ENCODE measurements around the gene ZNF438. TPM values are rescaled to one million over a fixed set of nuclear protein-coding genes. Genes with fewer than 3 reads are reported as not detected.

Gene ZNF438
- total and polyA plus RNA-seq, 2 of the 13 experiments (the other 11 are each of a cell fraction or from before 2014, with no cell fraction given) = 0.75 to 0.83 TPM

- Histone ChIP-seq H3K9ac (ENCODE audit: insufficient read depth, low read depth, low read length) (no peak overlapping the region), H4K20me1 (ENCODE audit: insufficient read depth, low read length) (no peaks in the 10 kb centered on the region), H3K79me2 (ENCODE audit: insufficient read depth, low read length) (no peaks in the 10 kb centered on the region), H3K9me3 (ENCODE audit: low read length) (no peaks in the 10 kb centered on the region), H3K4me1 (ENCODE audit: insufficient read depth, low read length) (no peaks in the 10 kb centered on the region), H3K27me3 (ENCODE audit: control insufficient read depth in 1 of 2, insufficient read depth in 2 of 2, low read length in 2 of 2) (peaks cover 1 to 31% of the 10 kb centered on the region in 2 experiments; a peak in 4 of 5 replicates), H2AFZ (ENCODE audit: low read length) (no peak overlapping the region), H3K4me2 (ENCODE audit: low read depth, low read length) (no peak overlapping the region), H3K27ac (ENCODE audit: extremely low read length, insufficient read depth, low read length) (no peak overlapping the region), H3K36me3 (replicated peaks in 1 of 2; ENCODE audit: control insufficient read depth in 1 of 2, insufficient read depth in 2 of 2, low read length in 2 of 2) (no peaks in the 10 kb centered on the region), H3K4me3 (replicated peaks in 1 of 3; ENCODE audit: insufficient read depth in 1 of 3, low read depth in 2 of 3, low read length in 3 of 3) (no peak overlapping the region)
- TF ChIP-seq, protein P1, sequence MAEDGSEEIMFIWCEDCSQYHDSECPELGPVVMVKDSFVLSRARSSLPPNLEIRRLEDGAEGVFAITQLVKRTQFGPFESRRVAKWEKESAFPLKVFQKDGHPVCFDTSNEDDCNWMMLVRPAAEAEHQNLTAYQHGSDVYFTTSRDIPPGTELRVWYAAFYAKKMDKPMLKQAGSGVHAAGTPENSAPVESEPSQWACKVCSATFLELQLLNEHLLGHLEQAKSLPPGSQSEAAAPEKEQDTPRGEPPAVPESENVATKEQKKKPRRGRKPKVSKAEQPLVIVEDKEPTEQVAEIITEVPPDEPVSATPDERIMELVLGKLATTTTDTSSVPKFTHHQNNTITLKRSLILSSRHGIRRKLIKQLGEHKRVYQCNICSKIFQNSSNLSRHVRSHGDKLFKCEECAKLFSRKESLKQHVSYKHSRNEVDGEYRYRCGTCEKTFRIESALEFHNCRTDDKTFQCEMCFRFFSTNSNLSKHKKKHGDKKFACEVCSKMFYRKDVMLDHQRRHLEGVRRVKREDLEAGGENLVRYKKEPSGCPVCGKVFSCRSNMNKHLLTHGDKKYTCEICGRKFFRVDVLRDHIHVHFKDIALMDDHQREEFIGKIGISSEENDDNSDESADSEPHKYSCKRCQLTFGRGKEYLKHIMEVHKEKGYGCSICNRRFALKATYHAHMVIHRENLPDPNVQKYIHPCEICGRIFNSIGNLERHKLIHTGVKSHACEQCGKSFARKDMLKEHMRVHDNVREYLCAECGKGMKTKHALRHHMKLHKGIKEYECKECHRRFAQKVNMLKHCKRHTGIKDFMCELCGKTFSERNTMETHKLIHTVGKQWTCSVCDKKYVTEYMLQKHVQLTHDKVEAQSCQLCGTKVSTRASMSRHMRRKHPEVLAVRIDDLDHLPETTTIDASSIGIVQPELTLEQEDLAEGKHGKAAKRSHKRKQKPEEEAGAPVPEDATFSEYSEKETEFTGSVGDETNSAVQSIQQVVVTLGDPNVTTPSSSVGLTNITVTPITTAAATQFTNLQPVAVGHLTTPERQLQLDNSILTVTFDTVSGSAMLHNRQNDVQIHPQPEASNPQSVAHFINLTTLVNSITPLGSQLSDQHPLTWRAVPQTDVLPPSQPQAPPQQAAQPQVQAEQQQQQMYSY (CRISPR knock-in tag; IDR thresholded peaks at IDR 0.05) = no peak
- TF ChIP-seq STAG1 (CRISPR knock-in tag; IDR thresholded peaks at IDR 0.05) = peak; percentile 29; the same call in 1 of the 2 replicates
- no peak for TF ChIP-seq PAWR (CRISPR knock-in tag; IDR thresholded peaks at IDR 0.05; ENCODE audit: borderline replicate concordance)
- no peak for TF ChIP-seq HNRNPUL1 (IDR thresholded peaks at IDR 0.05; ENCODE audit: low read depth, low read length)
- TF ChIP-seq GFI1 (CRISPR knock-in tag; IDR thresholded peaks at IDR 0.05; ENCODE audit: borderline replicate concordance) = no peak
- TF ChIP-seq, protein P2, sequence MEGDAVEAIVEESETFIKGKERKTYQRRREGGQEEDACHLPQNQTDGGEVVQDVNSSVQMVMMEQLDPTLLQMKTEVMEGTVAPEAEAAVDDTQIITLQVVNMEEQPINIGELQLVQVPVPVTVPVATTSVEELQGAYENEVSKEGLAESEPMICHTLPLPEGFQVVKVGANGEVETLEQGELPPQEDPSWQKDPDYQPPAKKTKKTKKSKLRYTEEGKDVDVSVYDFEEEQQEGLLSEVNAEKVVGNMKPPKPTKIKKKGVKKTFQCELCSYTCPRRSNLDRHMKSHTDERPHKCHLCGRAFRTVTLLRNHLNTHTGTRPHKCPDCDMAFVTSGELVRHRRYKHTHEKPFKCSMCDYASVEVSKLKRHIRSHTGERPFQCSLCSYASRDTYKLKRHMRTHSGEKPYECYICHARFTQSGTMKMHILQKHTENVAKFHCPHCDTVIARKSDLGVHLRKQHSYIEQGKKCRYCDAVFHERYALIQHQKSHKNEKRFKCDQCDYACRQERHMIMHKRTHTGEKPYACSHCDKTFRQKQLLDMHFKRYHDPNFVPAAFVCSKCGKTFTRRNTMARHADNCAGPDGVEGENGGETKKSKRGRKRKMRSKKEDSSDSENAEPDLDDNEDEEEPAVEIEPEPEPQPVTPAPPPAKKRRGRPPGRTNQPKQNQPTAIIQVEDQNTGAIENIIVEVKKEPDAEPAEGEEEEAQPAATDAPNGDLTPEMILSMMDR (CRISPR knock-in tag; IDR thresholded peaks at IDR 0.05) = peak; percentile 24
- no peak for TF ChIP-seq LCORL (IDR thresholded peaks at IDR 0.05)
- no peak for TF ChIP-seq LCORL (CRISPR knock-in tag; IDR thresholded peaks at IDR 0.05)
- TF ChIP-seq, protein P3, sequence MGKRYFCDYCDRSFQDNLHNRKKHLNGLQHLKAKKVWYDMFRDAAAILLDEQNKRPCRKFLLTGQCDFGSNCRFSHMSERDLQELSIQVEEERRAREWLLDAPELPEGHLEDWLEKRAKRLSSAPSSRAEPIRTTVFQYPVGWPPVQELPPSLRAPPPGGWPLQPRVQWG (CRISPR knock-in tag; IDR thresholded peaks at IDR 0.05; ENCODE audit: borderline replicate concordance, low read depth) = no peak
- no peak for TF ChIP-seq ZNF598 (CRISPR knock-in tag; IDR thresholded peaks at IDR 0.05; ENCODE audit: borderline replicate concordance)
- TF ChIP-seq RERE (CRISPR knock-in tag; IDR thresholded peaks at IDR 0.05; ENCODE audit: low read depth) = no peak
- no peak for TF ChIP-seq JDP2 (CRISPR knock-in tag; IDR thresholded peaks at IDR 0.05; ENCODE audit: borderline replicate concordance)
- ChIA-PET CTCF (ENCODE audit: low intra/inter-chr PET ratio, low total read pairs) (no interaction called here), POLR2A (no interaction called here)
- in situ Hi-C loops (cut with HindIII; ENCODE audit: extremely low pct_ligation_motif_present, low pct_unique_long_range_greater_than_20kb) = no loop called here
- intact Hi-C loops (cut with micrococcal nuclease; ENCODE audit: unreplicated experiment) = no loop called here
- no peak for FAIRE-seq
- ATAC-seq = no peak
- no TSS peak for BruUV-seq (replicated peaks)
- DNase-seq (ENCODE audit: low spot score) = no peak
- 11% methylated on average over 3 of the region's 10 CpGs for WGBS (ENCODE audit: low lambda C conversion rate)
Observed at GRCh38 chr10:30828164-30828563, 203.5 kb downstream of the ZNF438 start.

Measured in HepG2 (cell line).